ENCODE data around the gene MORC2. TPM values are rescaled to one million over a fixed set of nuclear protein-coding genes. Genes with fewer than 3 reads are reported as not detected.

MORC2 gene
- total and polyA plus RNA-seq, 2 of the 13 experiments (the other 11 are each of a cell fraction or from before 2014, with no cell fraction given), result 11.9 to 18.3 TPM

DNA sequence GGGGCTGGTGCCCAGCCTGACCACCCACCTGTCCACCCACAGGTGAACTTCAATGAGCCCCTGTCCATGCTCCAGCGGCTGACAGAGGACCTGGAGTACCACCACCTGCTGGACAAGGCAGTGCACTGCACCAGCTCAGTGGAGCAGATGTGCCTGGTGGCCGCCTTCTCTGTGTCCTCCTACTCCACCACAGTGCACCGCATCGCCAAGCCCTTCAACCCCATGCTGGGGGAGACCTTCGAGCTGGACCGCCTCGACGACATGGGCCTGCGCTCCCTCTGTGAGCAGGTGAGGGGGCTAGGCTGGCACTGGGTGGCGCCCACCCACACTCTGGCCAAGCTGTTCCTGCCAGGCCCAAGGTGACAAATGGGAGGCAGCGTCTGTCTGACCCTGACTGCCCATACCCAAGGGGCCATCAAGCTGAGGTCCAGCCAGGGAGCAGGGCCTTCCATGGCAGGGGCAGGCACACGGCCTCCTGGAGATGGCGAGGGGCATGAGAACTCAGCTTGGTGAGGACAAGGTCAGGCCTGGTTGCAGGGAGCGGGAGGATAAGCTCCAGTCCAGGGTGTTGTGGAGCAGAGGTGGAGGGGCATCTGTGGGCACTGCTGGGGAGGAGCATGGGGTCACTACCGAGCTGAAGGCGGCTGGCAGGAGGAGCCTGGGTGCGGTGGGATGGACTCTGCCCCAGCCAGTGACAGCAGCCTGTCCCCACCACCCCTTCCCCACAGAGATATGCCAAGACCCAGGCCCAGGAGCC lies 77.7 kb downstream of the MORC2 start (continued):
- TF ChIP-seq SMC3 (IDR thresholded peaks at IDR 0.05; ENCODE audit: low read length) (peak; percentile 69), GZF1 (CRISPR knock-in tag; IDR thresholded peaks at IDR 0.05) (no peak), RBFOX2 (IDR thresholded peaks at IDR 0.05; ENCODE audit: low read depth, low read length) (0 out of 2 replicates have a peak, but pooled peaks have one; percentile 20), BORCS8-MEF2B (CRISPR knock-in tag; IDR thresholded peaks at IDR 0.05) (no peak), ZSCAN29 (CRISPR knock-in tag; conservative IDR thresholded peaks at IDR 0.05) (no peak), ZNF674 (CRISPR knock-in tag; IDR thresholded peaks at IDR 0.05; ENCODE audit: low read depth) (no peak), ZNF205 (CRISPR knock-in tag; IDR thresholded peaks at IDR 0.05) (no peak), PAF1 (CRISPR knock-in tag; IDR thresholded peaks at IDR 0.05) (no peak), ATRX (CRISPR knock-in tag; IDR thresholded peaks at IDR 0.05; ENCODE audit: borderline replicate concordance) (no peak), ZNF567 (CRISPR knock-in tag; IDR thresholded peaks at IDR 0.05; ENCODE audit: borderline replicate concordance) (0 out of 2 replicates have a peak, but pooled peaks have one; percentile 39), MED8 (CRISPR knock-in tag; IDR thresholded peaks at IDR 0.05; ENCODE audit: insufficient replicate concordance) (no peak), ZMAT3 (CRISPR knock-in tag; conservative IDR thresholded peaks at IDR 0.05) (no peak), CCDC6 (CRISPR knock-in tag; IDR thresholded peaks at IDR 0.05) (no peak), ETV5 (CRISPR knock-in tag; IDR thresholded peaks at IDR 0.05; ENCODE audit: borderline replicate concordance) (0 out of 2 replicates have a peak, but pooled peaks have one; percentile 20), AGO2 (optimal IDR thresholded peaks at IDR 0.05; ENCODE audit: low read depth, low read length) (peak; percentile 62)
- TF ChIP-seq, protein P1, sequence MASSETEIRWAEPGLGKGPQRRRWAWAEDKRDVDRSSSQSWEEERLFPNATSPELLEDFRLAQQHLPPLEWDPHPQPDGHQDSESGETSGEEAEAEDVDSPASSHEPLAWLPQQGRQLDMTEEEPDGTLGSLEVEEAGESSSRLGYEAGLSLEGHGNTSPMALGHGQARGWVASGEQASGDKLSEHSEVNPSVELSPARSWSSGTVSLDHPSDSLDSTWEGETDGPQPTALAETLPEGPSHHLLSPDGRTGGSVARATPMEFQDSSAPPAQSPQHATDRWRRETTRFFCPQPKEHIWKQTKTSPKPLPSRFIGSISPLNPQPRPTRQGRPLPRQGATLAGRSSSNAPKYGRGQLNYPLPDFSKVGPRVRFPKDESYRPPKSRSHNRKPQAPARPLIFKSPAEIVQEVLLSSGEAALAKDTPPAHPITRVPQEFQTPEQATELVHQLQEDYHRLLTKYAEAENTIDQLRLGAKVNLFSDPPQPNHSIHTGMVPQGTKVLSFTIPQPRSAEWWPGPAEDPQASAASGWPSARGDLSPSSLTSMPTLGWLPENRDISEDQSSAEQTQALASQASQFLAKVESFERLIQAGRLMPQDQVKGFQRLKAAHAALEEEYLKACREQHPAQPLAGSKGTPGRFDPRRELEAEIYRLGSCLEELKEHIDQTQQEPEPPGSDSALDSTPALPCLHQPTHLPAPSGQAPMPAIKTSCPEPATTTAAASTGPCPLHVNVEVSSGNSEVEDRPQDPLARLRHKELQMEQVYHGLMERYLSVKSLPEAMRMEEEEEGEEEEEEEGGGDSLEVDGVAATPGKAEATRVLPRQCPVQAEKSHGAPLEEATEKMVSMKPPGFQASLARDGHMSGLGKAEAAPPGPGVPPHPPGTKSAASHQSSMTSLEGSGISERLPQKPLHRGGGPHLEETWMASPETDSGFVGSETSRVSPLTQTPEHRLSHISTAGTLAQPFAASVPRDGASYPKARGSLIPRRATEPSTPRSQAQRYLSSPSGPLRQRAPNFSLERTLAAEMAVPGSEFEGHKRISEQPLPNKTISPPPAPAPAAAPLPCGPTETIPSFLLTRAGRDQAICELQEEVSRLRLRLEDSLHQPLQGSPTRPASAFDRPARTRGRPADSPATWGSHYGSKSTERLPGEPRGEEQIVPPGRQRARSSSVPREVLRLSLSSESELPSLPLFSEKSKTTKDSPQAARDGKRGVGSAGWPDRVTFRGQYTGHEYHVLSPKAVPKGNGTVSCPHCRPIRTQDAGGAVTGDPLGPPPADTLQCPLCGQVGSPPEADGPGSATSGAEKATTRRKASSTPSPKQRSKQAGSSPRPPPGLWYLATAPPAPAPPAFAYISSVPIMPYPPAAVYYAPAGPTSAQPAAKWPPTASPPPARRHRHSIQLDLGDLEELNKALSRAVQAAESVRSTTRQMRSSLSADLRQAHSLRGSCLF (CRISPR knock-in tag; IDR thresholded peaks at IDR 0.05; ENCODE audit: borderline replicate concordance), result no peak
- TF ChIP-seq, protein P2, sequence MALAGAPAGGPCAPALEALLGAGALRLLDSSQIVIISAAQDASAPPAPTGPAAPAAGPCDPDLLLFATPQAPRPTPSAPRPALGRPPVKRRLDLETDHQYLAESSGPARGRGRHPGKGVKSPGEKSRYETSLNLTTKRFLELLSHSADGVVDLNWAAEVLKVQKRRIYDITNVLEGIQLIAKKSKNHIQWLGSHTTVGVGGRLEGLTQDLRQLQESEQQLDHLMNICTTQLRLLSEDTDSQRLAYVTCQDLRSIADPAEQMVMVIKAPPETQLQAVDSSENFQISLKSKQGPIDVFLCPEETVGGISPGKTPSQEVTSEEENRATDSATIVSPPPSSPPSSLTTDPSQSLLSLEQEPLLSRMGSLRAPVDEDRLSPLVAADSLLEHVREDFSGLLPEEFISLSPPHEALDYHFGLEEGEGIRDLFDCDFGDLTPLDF (CRISPR knock-in tag; IDR thresholded peaks at IDR 0.05), result no peak
- TF ChIP-seq, protein P3, sequence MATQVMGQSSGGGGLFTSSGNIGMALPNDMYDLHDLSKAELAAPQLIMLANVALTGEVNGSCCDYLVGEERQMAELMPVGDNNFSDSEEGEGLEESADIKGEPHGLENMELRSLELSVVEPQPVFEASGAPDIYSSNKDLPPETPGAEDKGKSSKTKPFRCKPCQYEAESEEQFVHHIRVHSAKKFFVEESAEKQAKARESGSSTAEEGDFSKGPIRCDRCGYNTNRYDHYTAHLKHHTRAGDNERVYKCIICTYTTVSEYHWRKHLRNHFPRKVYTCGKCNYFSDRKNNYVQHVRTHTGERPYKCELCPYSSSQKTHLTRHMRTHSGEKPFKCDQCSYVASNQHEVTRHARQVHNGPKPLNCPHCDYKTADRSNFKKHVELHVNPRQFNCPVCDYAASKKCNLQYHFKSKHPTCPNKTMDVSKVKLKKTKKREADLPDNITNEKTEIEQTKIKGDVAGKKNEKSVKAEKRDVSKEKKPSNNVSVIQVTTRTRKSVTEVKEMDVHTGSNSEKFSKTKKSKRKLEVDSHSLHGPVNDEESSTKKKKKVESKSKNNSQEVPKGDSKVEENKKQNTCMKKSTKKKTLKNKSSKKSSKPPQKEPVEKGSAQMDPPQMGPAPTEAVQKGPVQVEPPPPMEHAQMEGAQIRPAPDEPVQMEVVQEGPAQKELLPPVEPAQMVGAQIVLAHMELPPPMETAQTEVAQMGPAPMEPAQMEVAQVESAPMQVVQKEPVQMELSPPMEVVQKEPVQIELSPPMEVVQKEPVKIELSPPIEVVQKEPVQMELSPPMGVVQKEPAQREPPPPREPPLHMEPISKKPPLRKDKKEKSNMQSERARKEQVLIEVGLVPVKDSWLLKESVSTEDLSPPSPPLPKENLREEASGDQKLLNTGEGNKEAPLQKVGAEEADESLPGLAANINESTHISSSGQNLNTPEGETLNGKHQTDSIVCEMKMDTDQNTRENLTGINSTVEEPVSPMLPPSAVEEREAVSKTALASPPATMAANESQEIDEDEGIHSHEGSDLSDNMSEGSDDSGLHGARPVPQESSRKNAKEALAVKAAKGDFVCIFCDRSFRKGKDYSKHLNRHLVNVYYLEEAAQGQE (IDR thresholded peaks at IDR 0.05; ENCODE audit: borderline replicate concordance in 1 of 2, low read depth in 1 of 2, low read length in 2 of 2), result no peak
- TF ChIP-seq, protein P4, sequence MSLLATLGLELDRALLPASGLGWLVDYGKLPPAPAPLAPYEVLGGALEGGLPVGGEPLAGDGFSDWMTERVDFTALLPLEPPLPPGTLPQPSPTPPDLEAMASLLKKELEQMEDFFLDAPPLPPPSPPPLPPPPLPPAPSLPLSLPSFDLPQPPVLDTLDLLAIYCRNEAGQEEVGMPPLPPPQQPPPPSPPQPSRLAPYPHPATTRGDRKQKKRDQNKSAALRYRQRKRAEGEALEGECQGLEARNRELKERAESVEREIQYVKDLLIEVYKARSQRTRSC (CRISPR knock-in tag; IDR thresholded peaks at IDR 0.05; ENCODE audit: low read depth), result no peak

All from HepG2 (cell line).